ENCODE results near the gene NTM. TPM values are rescaled to one million over a fixed set of nuclear protein-coding genes. Genes with fewer than 3 reads are reported as not detected.

NTM gene
- total and polyA plus RNA-seq, 2 donors (not counting 3 experiments of a cell fraction or from before 2014, with no cell fraction given), result 1.00 to 1.1 TPM

- Histone ChIP-seq H3K36me3 (ENCODE audit: control insufficient read depth in 2 of 2, extremely low read depth in 1 of 2, insufficient read depth in 2 of 2, low read length in 2 of 2) (no peaks in the 10 kb centered on the region), H3K79me2 (ENCODE audit: control insufficient read depth, insufficient read depth, low read length) (no peaks in the 10 kb centered on the region), H3K4me2 (ENCODE audit: insufficient read depth, low read length) (no peak overlapping the region), H3K4me3 (replicated peaks in 1 of 3; ENCODE audit: insufficient read depth in 1 of 3, low read depth in 1 of 3, low read length in 3 of 3) (no peak overlapping the region), H3K9me3 (replicated peaks; ENCODE audit: control insufficient read depth, insufficient read depth, low read length) (no peaks in the 10 kb centered on the region), H2AFZ (ENCODE audit: low read depth, low read length) (no peak overlapping the region), H3K9me1 (replicated peaks; ENCODE audit: control insufficient read depth, extremely low read depth, insufficient read depth, low read length) (no peaks in the 10 kb centered on the region), H3K9ac (replicated peaks; ENCODE audit: extremely low read depth, insufficient read depth, low read length) (no peak overlapping the region), H3K27ac (ENCODE audit: insufficient read depth, low read depth, low read length) (no peak overlapping the region), H3K27me3 (ENCODE audit: control insufficient read depth in 2 of 2, insufficient read depth in 2 of 2, low read length in 2 of 2) (no peaks in the 10 kb centered on the region), H4K20me1 (replicated peaks; ENCODE audit: control insufficient read depth, extremely low read depth, insufficient read depth, low read length) (no peaks in the 10 kb centered on the region), H3K4me1 (ENCODE audit: control insufficient read depth, extremely low read depth, insufficient read depth, low read length) (peaks cover 32% of the 10 kb centered on the region)
- CTCF ChIA-PET, result interaction anchor here (1.8 kb wide), 1 partner anchor 52 kb away, joined by 6 read pairs; no protein-coding TSS in a partner anchor
- no peak for DNase-seq (ENCODE audit: low read depth, low spot score)
- intact Hi-C loops (cut with micrococcal nuclease) (no loop called here), dilution Hi-C loops (cut with MboI; ENCODE audit: extremely low pct_ligation_motif_present, low sequenced_read_pairs) (no loop called here)
- no peak for FAIRE-seq
- POLR2A ChIA-PET, result interaction anchor here (0.6 kb wide), 1 partner anchor 30 kb away, joined by 3 read pairs; no protein-coding TSS in a partner anchor
- TF ChIP-seq FOS (IDR thresholded peaks at IDR 0.05; ENCODE audit: borderline replicate concordance, insufficient read depth, low read length), result no peak
- TF ChIP-seq MAX (IDR thresholded peaks at IDR 0.05; ENCODE audit: insufficient read depth, insufficient read length), result no peak
- no peak for TF ChIP-seq MYC (IDR thresholded peaks at IDR 0.05; ENCODE audit: low read depth, low read length)
- TF ChIP-seq EZH2 (IDR thresholded peaks at IDR 0.05; ENCODE audit: borderline replicate concordance, low read depth, low read length, severe bottlenecking), result no peak
- no peak for TF ChIP-seq JUN (IDR thresholded peaks at IDR 0.05; ENCODE audit: borderline replicate concordance, insufficient read depth, insufficient read length, low read depth)
- TF ChIP-seq POLR2A (IDR thresholded peaks at IDR 0.05; ENCODE audit: low read depth, low read length), result no peak
- no peak for TF ChIP-seq POLR2AphosphoS5 (IDR thresholded peaks at IDR 0.05; ENCODE audit: insufficient read depth, low read depth, low read length)
- TF ChIP-seq, protein P1, sequence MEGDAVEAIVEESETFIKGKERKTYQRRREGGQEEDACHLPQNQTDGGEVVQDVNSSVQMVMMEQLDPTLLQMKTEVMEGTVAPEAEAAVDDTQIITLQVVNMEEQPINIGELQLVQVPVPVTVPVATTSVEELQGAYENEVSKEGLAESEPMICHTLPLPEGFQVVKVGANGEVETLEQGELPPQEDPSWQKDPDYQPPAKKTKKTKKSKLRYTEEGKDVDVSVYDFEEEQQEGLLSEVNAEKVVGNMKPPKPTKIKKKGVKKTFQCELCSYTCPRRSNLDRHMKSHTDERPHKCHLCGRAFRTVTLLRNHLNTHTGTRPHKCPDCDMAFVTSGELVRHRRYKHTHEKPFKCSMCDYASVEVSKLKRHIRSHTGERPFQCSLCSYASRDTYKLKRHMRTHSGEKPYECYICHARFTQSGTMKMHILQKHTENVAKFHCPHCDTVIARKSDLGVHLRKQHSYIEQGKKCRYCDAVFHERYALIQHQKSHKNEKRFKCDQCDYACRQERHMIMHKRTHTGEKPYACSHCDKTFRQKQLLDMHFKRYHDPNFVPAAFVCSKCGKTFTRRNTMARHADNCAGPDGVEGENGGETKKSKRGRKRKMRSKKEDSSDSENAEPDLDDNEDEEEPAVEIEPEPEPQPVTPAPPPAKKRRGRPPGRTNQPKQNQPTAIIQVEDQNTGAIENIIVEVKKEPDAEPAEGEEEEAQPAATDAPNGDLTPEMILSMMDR (IDR thresholded peaks at IDR 0.05; ENCODE audit: extremely low read depth in 1 of 2, insufficient read depth in 1 of 2, low read depth in 1 of 2, low read length in 2 of 2), result no peak
- TF ChIP-seq GATA2 (IDR thresholded peaks at IDR 0.05; ENCODE audit: insufficient read depth, insufficient read length, low read depth, low read length), result no peak
- BruUV-seq (replicated peaks), result no TSS peak
Observed at GRCh38 chr11:132075447-132075846, 705.0 kb downstream of the NTM start.

Measured in endothelial cell of umbilical vein (primary cell).